Esophagus squamous epithelium (tissue), 5 donors: Measurements from ENCODE around the gene SRMS. TPM values are rescaled to one million over a fixed set of nuclear protein-coding genes. Genes with fewer than 3 reads are reported as not detected.

ENCODE experiments used
- DNase-seq: peaks from one replicate; lab custom pipeline; 2025; lab: John Stamatoyannopoulos, UW
- H3K27ac ChIP-seq, 4 donors: fragments of 200-600 bp; sonication (generic); one replicate each; pipeline ENCODE4 v1.5.1; 2016 to 2019; ENCODE audit warnings: mild to moderate bottlenecking in 1 of 4
- H3K27me3 ChIP-seq, 4 donors: fragments of 200-600 bp; sonication (generic); 1 replicate in 3 of 4; 2 replicates in 1 of 4; pipeline versions ENCODE4 v1.5.1 to v1.6.0; 2017 to 2021; ENCODE audit warnings: antibody characterized with exemption in 1 of 4
- H3K36me3 ChIP-seq, 3 donors: fragments of 200-600 bp; sonication (generic); one replicate each; pipeline ENCODE4 v1.5.1; 2016 to 2019
- H3K4me1 ChIP-seq, 3 donors: fragments of 200-600 bp; sonication (generic); one replicate each; pipeline ENCODE4 v1.5.1; 2017 to 2019
- H3K4me3 ChIP-seq, 4 donors: fragments of 200-600 bp; sonication (generic); 1 replicate in 3 of 4; 2 replicates in 1 of 4; pipeline ENCODE4 v1.5.1; 2016 to 2019; ENCODE audit warnings: mild to moderate bottlenecking in 2 of 4, moderate library complexity in 1 of 4
- H3K9me3 ChIP-seq, 3 donors: fragments of 200-600 bp; sonication (generic); one replicate each; pipeline ENCODE4 v1.5.1; 2016 to 2019
- CTCF ChIP-seq, 6 experiments: fragments of 450-650 bp in 4 of 6; fragments of 200-600 bp in 2 of 6; sonication (generic) in 2 of 6; IDR thresholded peaks; one replicate each; pipeline ENCODE4 v1.5.1; 2016 to 2019; ENCODE audit warnings: antibody characterized with exemption in 6 of 6, mild to moderate bottlenecking in 4 of 6, moderate library complexity in 4 of 6
- POLR2A ChIP-seq, 4 donors: fragments of 450-650 bp; IDR thresholded peaks; one replicate each; pipeline ENCODE4 v1.6.1; 2017; ENCODE audit warnings: antibody characterized with exemption in 4 of 4, mild to moderate bottlenecking in 4 of 4, moderate library complexity in 3 of 4
- WGBS, 2 donors: methylation state at CpG; one replicate each; pipeline ENCODE4 v1.1.5; 2018; 5-methylcytosine and 5-hydroxymethylcytosine counted together
- intact Hi-C: fragments of 100-400 bp; cut with DNase I; formaldehyde crosslinking; loops from one replicate; pipeline ENCODE4 v1.15.0; 2022
- total RNA-seq, 4 donors: library from RNA; depleted of rRNA; stranded (reverse); fragments of >200 nt; gene quantifications; one replicate each; pipeline ENCODE4 v1.1.0, GENCODE V29; 2016
- donor health status: DM: yes; HTN: yes; CAD: no.

The SRMS gene
- total RNA-seq, 4 donors from 2014 or later: not detected

GRCh38 chr20:63494420-63495166, 53.0 kb downstream of the SRMS start:
- H3K9me3 ChIP-seq: no peaks in the 10 kb centered on the region
- WGBS, 2 donors: 40% methylated on average over 2 of the region's 51 CpGs; no CpG with 5 or more reads in 1 of the 2 donors
- H3K27ac ChIP-seq: no peak overlapping the region
- no peak for DNase-seq
- H3K4me1 ChIP-seq: peaks cover 13 to 36% (median 28%) of the 10 kb centered on the region in 3 donors
- TF ChIP-seq CTCF (IDR thresholded peaks at IDR 0.05): no peak
- no peak for TF ChIP-seq POLR2A (IDR thresholded peaks at IDR 0.05)
- no peaks in the 10 kb centered on the region for H3K36me3 ChIP-seq
- peaks cover 0 to 80% (median 13%) of the 10 kb centered on the region in 4 donors for H3K27me3 ChIP-seq
- no peak overlapping the region for H3K4me3 ChIP-seq
- intact Hi-C loops: no loop called here

GRCh38 chr20:63494084-63494419, 53.5 kb downstream of the SRMS start:
- TF ChIP-seq CTCF (IDR thresholded peaks at IDR 0.05) (no peak), POLR2A (IDR thresholded peaks at IDR 0.05) (no peak)
- intact Hi-C loops: no loop called here
- no CpG with 5 or more reads among the region's 7 CpGs for WGBS, 2 donors
- no peaks in the 10 kb centered on the region for H3K9me3 ChIP-seq
- no peaks in the 10 kb centered on the region for H3K36me3 ChIP-seq
- H3K27me3 ChIP-seq: peaks cover 0 to 80% (median 11%) of the 10 kb centered on the region in 4 donors
- no peak for DNase-seq
- H3K4me3 ChIP-seq: no peak overlapping the region
- H3K27ac ChIP-seq: no peak overlapping the region
- peaks cover 9 to 31% (median 22%) of the 10 kb centered on the region in 3 donors for H3K4me1 ChIP-seq

DNA sequence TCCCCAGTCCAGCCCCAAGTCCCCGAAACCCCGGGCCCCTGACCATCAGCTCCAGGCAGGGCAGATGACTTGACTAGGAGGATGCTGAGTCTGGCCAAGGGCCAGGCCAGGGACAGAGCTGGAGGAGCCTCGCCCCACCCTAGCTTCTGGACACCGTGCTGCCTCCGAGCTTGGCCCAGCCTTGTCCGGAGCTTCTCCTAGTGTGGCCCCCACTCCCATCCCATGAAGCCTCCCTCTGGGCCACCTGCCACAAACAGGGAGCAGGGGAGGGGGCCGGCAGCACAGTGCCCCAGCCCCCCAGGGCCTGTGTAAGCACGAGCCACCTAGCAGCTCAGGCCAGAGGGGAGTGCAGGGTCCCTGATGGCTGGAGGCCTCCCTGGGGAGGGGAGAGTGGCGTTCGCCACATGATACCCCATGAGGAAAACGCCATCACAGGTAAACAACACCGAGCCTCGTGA, 54.0 kb downstream of the SRMS start:
- Histone ChIP-seq H3K4me1 (peaks cover 9 to 26% (median 18%) of the 10 kb centered on the region in 3 donors), H3K4me3 (no peak overlapping the region), H3K36me3 (no peaks in the 10 kb centered on the region), H3K27me3 (peaks cover 0 to 80% (median 13%) of the 10 kb centered on the region in 4 donors), H3K27ac (no peak overlapping the region), H3K9me3 (no peaks in the 10 kb centered on the region)
- no peak for TF ChIP-seq CTCF (IDR thresholded peaks at IDR 0.05)
- TF ChIP-seq POLR2A (IDR thresholded peaks at IDR 0.05): no peak
- DNase-seq: no peak
- intact Hi-C loops: no loop called here
- WGBS, 2 donors: 51% methylated on average over 12 of the region's 13 CpGs; no CpG with 5 or more reads in 1 of the 2 donors

- WGBS, 2 donors: 79 to 87% methylated on average over 9 to 14 of the region's 14 CpGs
- peaks cover 5 to 25% (median 11%) of the 10 kb centered on the region in 3 donors for H3K4me1 ChIP-seq
- H3K27me3 ChIP-seq: peaks cover 0 to 80% (median 9%) of the 10 kb centered on the region in 4 donors
- no peak for TF ChIP-seq CTCF (IDR thresholded peaks at IDR 0.05)
- no peak for TF ChIP-seq POLR2A (IDR thresholded peaks at IDR 0.05)
- no peaks in the 10 kb centered on the region for H3K9me3 ChIP-seq
- no peak for DNase-seq
- intact Hi-C loops: no loop called here
- H3K4me3 ChIP-seq: no peak overlapping the region
- no peak overlapping the region for H3K27ac ChIP-seq
- H3K36me3 ChIP-seq: no peaks in the 10 kb centered on the region
Measured at GRCh38 chr20:63492982-63493381, 54.6 kb downstream of the SRMS start.

DNA sequence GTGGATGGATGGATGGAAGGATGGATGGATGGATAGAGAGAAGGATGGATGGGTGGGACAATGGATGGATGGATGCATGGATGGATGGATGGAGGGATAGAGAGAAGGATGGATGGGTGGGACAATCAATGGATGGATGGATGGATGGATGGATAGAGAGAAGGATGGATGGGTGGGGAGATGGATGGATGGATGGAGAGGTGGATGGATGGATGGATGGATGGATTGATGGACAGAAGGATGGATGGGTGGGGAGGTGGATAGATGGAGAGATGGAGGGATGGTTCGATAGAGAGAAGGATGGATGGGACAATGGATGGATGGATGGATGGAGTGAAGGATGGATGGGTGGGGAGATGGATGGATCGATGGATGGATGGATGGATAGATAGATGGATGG, 55.0 kb downstream of the SRMS start:
- H3K9me3 ChIP-seq: no peaks in the 10 kb centered on the region
- no peaks in the 10 kb centered on the region for H3K36me3 ChIP-seq
- H3K27me3 ChIP-seq: peaks cover 0 to 80% (median 10%) of the 10 kb centered on the region in 4 donors
- no peak overlapping the region for H3K27ac ChIP-seq
- intact Hi-C loops: no loop called here
- WGBS, 2 donors: 75 to 82% methylated on average over 2 of the region's 2 CpGs
- H3K4me1 ChIP-seq: peaks cover 5 to 20% (median 8%) of the 10 kb centered on the region in 3 donors
- no peak for TF ChIP-seq POLR2A (IDR thresholded peaks at IDR 0.05)
- no peak for TF ChIP-seq CTCF (IDR thresholded peaks at IDR 0.05)
- DNase-seq: no peak
- H3K4me3 ChIP-seq: no peak overlapping the region
